GM19351 (cell line): ENCODE data around the gene TBX4.
"Not testable (repeated sequence)": the region's sequence is repeated elsewhere in the genome, so short reads cannot be mapped to it uniquely, and the experiment has no call there.

Experiments used
- ATAC-seq: cut with Tn5 transposase; IDR thresholded peaks from one replicate; pipeline ENCODE4 v1.9.1; 2021; ENCODE audit warnings: mild to moderate bottlenecking, moderate library complexity; ENCODE audit not compliant: unreplicated experiment

Gene TBX4

GRCh38 chr17:61427567-61427966, 24.7 kb upstream of the TBX4 start:
- ATAC-seq, result no peak

GRCh38 chr17:61429274-61429673, 22.9 kb upstream of the TBX4 start:
- no peak for ATAC-seq

GRCh38 chr17:61429831-61430230, 22.4 kb upstream of the TBX4 start:
- not testable (repeated sequence) for ATAC-seq

- no peak for ATAC-seq
Measured at GRCh38 chr17:61431594-61432311, 20.5 kb upstream of the TBX4 start.

GRCh38 chr17:61436273-61436672, 15.9 kb upstream of the TBX4 start:
- ATAC-seq, result no peak

- no peak for ATAC-seq
Measured at GRCh38 chr17:61436995-61437704, 15.1 kb upstream of the TBX4 start.

GRCh38 chr17:61440697-61441096, 11.5 kb upstream of the TBX4 start:
- ATAC-seq, result no peak

- ATAC-seq, result not testable (repeated sequence)
Measured at GRCh38 chr17:61441507-61441906, 10.7 kb upstream of the TBX4 start.

- ATAC-seq, result no peak
Measured at GRCh38 chr17:61442136-61442775, 10.0 kb upstream of the TBX4 start.

- no peak for ATAC-seq
Measured at GRCh38 chr17:61442878-61443474, 9.2 kb upstream of the TBX4 start.

- no peak for ATAC-seq
Measured at GRCh38 chr17:61443475-61443882, 8.7 kb upstream of the TBX4 start.

GRCh38 chr17:61444075-61444474, 8.1 kb upstream of the TBX4 start:
- ATAC-seq, result no peak

- ATAC-seq, result no peak
Measured at GRCh38 chr17:61444831-61445230, 7.4 kb upstream of the TBX4 start.

- no peak for ATAC-seq
Measured at GRCh38 chr17:61447358-61447757, 4.9 kb upstream of the TBX4 start.

- ATAC-seq, result no peak
Measured at GRCh38 chr17:61448042-61448441, 4.2 kb upstream of the TBX4 start.

- ATAC-seq, result not testable (repeated sequence)
Measured at GRCh38 chr17:61449140-61449539, 3.1 kb upstream of the TBX4 start.

GRCh38 chr17:61449707-61450640, 2.2 kb upstream of the TBX4 start:
- ATAC-seq, result no peak

- no peak for ATAC-seq
Measured at GRCh38 chr17:61450641-61451537, 1.3 kb upstream of the TBX4 start.

- ATAC-seq, result no peak
Measured at GRCh38 chr17:61451538-61452300, 503 bp upstream of the TBX4 start.
